ENCODE results near the gene PEMT. TPM values are rescaled to one million over a fixed set of nuclear protein-coding genes. Genes with fewer than 3 reads are reported as not detected.

PEMT gene
- total and polyA plus RNA-seq, 2 donors (not counting 1 experiment from before 2014, with no cell fraction given), result 18.0 to 18.6 TPM

GRCh38 chr17:17548044-17548443 is 43.5 kb downstream of the PEMT start:
- H2AFZ ChIP-seq (ENCODE audit: low read length), result no peak overlapping the region
- no peak for DNase-seq (ENCODE audit: low read depth in 2 of 2)
- H4K20me1 ChIP-seq (ENCODE audit: control insufficient read depth, extremely low read depth, insufficient read depth, low read length), result no peaks in the 10 kb centered on the region
- H3K4me1 ChIP-seq (ENCODE audit: control insufficient read depth, extremely low read depth, insufficient read depth, low read length), result no peaks in the 10 kb centered on the region
- TF ChIP-seq CTCF (conservative IDR thresholded peaks at IDR 0.05 in 1 of 2, IDR thresholded peaks at IDR 0.05 in 1 of 2; ENCODE audit: low read depth in 1 of 2, low read length in 2 of 2) (no peak), EZH2 (IDR thresholded peaks at IDR 0.05; ENCODE audit: low read length, missing control alignments) (no peak)
- H3K27me3 ChIP-seq (ENCODE audit: control insufficient read depth, insufficient read depth, low read length), result no peaks in the 10 kb centered on the region
- H3K27ac ChIP-seq (ENCODE audit: insufficient read depth, low read length), result no peak overlapping the region
- no peak overlapping the region for H3K9ac ChIP-seq (ENCODE audit: insufficient read depth, low read length)
- no peak overlapping the region for H3K4me3 ChIP-seq (replicated peaks in 1 of 4; ENCODE audit: control extremely low read depth in 1 of 4, insufficient read depth in 1 of 4, low read depth in 3 of 4, low read length in 4 of 4)
- H3K9me3 ChIP-seq (ENCODE audit: control insufficient read depth, insufficient read depth, low read depth, low read length), result no peaks in the 10 kb centered on the region
- no peaks in the 10 kb centered on the region for H3K36me3 ChIP-seq (ENCODE audit: control insufficient read depth, insufficient read depth, low read length)
- H3K4me2 ChIP-seq (ENCODE audit: extremely low read depth, insufficient read depth, low read length), result no peak overlapping the region
- no peaks in the 10 kb centered on the region for H3K79me2 ChIP-seq (ENCODE audit: control insufficient read depth, insufficient read depth, low read length)

DNA sequence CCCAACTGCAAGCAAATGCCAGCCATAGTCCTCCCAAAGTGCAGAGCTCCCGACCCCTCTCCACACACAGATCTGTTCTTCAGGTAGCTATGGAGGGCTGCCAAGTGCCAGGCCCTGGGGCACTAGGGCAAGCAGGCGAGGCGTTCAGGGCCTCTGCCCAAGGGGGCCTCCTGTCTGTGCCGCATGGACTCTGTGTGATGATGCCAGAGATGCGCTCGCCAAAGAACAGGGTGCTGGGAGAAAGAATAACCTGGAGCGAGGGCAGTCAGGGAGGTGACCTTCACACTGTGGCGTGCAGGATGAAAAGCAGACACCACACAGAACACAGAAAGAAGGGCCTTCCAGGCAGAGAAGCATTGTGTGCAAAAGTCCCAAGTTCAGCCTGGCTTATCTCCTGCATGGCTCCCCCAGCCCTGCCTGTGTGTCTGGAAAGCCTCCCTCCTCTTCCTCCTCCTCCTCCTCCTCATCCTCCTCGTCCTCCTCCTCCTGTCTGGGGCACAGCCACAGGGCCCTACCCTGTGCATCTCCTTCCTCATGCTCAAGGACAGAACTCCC is 44.2 kb downstream of the PEMT start:
- Histone ChIP-seq H2AFZ (ENCODE audit: low read length) (no peak overlapping the region), H3K36me3 (ENCODE audit: control insufficient read depth, insufficient read depth, low read length) (no peaks in the 10 kb centered on the region), H3K27me3 (ENCODE audit: control insufficient read depth, insufficient read depth, low read length) (no peaks in the 10 kb centered on the region), H3K4me1 (ENCODE audit: control insufficient read depth, extremely low read depth, insufficient read depth, low read length) (no peaks in the 10 kb centered on the region), H4K20me1 (ENCODE audit: control insufficient read depth, extremely low read depth, insufficient read depth, low read length) (no peaks in the 10 kb centered on the region), H3K9me3 (ENCODE audit: control insufficient read depth, insufficient read depth, low read depth, low read length) (no peaks in the 10 kb centered on the region), H3K27ac (ENCODE audit: insufficient read depth, low read length) (no peak overlapping the region), H3K4me2 (ENCODE audit: extremely low read depth, insufficient read depth, low read length) (no peak overlapping the region), H3K9ac (ENCODE audit: insufficient read depth, low read length) (no peak overlapping the region), H3K4me3 (replicated peaks in 1 of 4; ENCODE audit: control extremely low read depth in 1 of 4, insufficient read depth in 1 of 4, low read depth in 3 of 4, low read length in 4 of 4) (no peak overlapping the region), H3K79me2 (ENCODE audit: control insufficient read depth, insufficient read depth, low read length) (no peaks in the 10 kb centered on the region)
- TF ChIP-seq EZH2 (IDR thresholded peaks at IDR 0.05; ENCODE audit: low read length, missing control alignments) (no peak), CTCF (conservative IDR thresholded peaks at IDR 0.05 in 1 of 2, IDR thresholded peaks at IDR 0.05 in 1 of 2; ENCODE audit: low read depth in 1 of 2, low read length in 2 of 2) (no peak)
- DNase-seq (ENCODE audit: low read depth in 2 of 2), result no peak

DNA sequence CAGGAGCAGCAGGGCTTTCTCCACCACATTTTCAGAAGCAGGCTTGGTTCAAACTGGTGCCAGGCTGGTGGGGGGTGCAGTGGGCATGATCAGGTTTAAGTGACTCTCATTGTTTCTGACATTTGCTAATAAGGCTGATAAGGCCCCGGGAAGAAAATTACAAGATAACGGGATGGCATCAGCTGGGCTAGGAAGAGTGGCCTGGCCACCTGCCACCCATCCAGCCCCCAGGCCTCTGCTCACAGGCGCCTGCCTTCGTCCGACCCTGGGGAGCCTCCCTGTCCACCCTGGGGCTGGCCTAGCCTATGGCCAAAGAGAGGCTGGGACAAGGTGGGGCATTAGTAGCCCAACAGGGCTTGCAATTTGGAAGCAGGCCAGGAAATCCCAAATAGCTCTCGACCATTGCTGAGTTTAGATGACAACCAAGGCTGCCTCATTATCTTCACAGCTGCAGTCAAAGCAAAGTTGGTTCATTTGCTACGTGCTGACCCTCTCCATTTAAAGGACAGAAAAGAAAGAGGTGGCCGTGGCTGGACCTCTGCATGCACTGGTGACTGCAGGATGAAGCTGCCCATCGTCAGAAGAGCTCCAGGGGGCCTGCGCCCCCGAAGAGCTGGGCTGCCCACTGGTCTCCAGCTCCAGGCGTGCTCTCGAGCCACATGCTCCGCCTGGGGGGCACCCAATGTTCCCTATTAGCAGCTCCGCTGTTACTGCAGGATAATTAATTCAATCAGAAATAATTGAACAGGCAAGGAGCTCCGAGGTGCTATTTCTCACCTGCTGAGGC is 44.9 kb downstream of the PEMT start:
- no peak for DNase-seq (ENCODE audit: low read depth in 2 of 2)
- no peaks in the 10 kb centered on the region for H3K36me3 ChIP-seq (ENCODE audit: control insufficient read depth, insufficient read depth, low read length)
- no peaks in the 10 kb centered on the region for H3K9me3 ChIP-seq (ENCODE audit: control insufficient read depth, insufficient read depth, low read depth, low read length)
- no peak overlapping the region for H2AFZ ChIP-seq (ENCODE audit: low read length)
- no peak overlapping the region for H3K9ac ChIP-seq (ENCODE audit: insufficient read depth, low read length)
- H3K4me3 ChIP-seq (replicated peaks in 1 of 4; ENCODE audit: control extremely low read depth in 1 of 4, insufficient read depth in 1 of 4, low read depth in 3 of 4, low read length in 4 of 4), result no peak overlapping the region
- no peaks in the 10 kb centered on the region for H3K27me3 ChIP-seq (ENCODE audit: control insufficient read depth, insufficient read depth, low read length)
- H3K79me2 ChIP-seq (ENCODE audit: control insufficient read depth, insufficient read depth, low read length), result no peaks in the 10 kb centered on the region
- H3K4me2 ChIP-seq (ENCODE audit: extremely low read depth, insufficient read depth, low read length), result no peak overlapping the region
- no peak overlapping the region for H3K27ac ChIP-seq (ENCODE audit: insufficient read depth, low read length)
- no peak for TF ChIP-seq EZH2 (IDR thresholded peaks at IDR 0.05; ENCODE audit: low read length, missing control alignments)
- no peak for TF ChIP-seq CTCF (conservative IDR thresholded peaks at IDR 0.05 in 1 of 2, IDR thresholded peaks at IDR 0.05 in 1 of 2; ENCODE audit: low read depth in 1 of 2, low read length in 2 of 2)
- H3K4me1 ChIP-seq (ENCODE audit: control insufficient read depth, extremely low read depth, insufficient read depth, low read length), result no peaks in the 10 kb centered on the region
- H4K20me1 ChIP-seq (ENCODE audit: control insufficient read depth, extremely low read depth, insufficient read depth, low read length), result no peaks in the 10 kb centered on the region

All from fibroblast of lung (primary cell).